ENCODE measurements around the gene C10orf143. TPM values are rescaled to one million over a fixed set of nuclear protein-coding genes. Genes with fewer than 3 reads are reported as not detected.

Gene C10orf143
- total RNA-seq, 4 donors from 2014 or later, result 2.4 to 22.1 (median 7.7) TPM; not detected in 1

DNA sequence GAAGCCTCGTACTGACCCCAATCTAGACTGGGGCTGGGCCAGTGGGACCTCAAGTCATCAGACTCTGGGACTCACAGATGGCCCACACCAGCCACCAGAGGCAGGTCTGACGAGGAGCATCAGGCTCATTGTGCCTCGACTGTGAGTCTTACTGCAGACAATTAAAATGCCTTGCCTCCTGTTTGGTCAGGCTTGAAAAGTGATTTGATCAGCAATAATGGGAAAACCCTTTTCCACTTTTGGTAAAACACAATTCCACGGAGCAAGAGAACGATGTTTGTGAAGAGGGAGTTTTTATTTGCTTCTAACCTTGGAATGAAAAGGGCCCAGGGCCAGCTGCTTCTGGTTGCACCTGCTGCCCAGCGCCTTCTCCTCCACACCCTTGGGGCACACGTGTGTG is 43.9 kb downstream of the C10orf143 start:
- H3K9me3 ChIP-seq, result no peaks in the 10 kb centered on the region
- no peak for DNase-seq
- no peaks in the 10 kb centered on the region for H3K27me3 ChIP-seq
- H3K4me1 ChIP-seq, result no peaks in the 10 kb centered on the region
- no peak for TF ChIP-seq POLR2A (IDR thresholded peaks at IDR 0.05)
- no peak overlapping the region for H3K4me3 ChIP-seq
- H3K36me3 ChIP-seq, result no peaks in the 10 kb centered on the region
- intact Hi-C loops (cut with DNase I; ENCODE audit: low total_unique reads), result no loop called here
- H3K27ac ChIP-seq, result no peak overlapping the region

GRCh38 chr10:130065251-130065650 is 45.4 kb downstream of the C10orf143 start:
- DNase-seq, result no peak
- H3K36me3 ChIP-seq, result no peaks in the 10 kb centered on the region
- no peaks in the 10 kb centered on the region for H3K9me3 ChIP-seq
- no peak overlapping the region for H3K4me3 ChIP-seq
- TF ChIP-seq POLR2A (IDR thresholded peaks at IDR 0.05) (no peak), CTCF (IDR thresholded peaks at IDR 0.05) (no peak)
- no peaks in the 10 kb centered on the region for H3K27me3 ChIP-seq
- no peaks in the 10 kb centered on the region for H3K4me1 ChIP-seq
- intact Hi-C loops (cut with DNase I; ENCODE audit: low total_unique reads), result no loop called here
- no peak overlapping the region for H3K27ac ChIP-seq

GRCh38 chr10:130064783-130065182 is 45.8 kb downstream of the C10orf143 start:
- no peak for DNase-seq

DNA sequence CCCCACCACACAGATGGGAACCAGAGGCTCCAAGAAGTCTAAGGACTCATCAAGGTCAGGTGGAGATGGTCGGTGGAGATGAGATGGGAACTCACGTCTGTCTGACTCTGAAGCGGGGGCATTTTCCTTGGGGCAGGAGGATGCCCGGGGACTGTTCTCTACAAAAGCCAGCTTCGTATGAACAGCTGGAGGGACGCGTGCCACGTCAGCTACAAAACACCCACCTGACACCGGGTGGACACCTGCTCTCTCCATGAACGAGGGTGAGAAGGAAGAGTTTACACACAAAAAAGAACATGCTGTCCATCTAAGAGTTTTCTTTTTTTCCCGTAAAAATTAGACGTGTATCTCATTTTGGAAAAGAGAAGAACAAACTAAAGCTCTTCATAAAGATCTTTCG is 47.7 kb downstream of the C10orf143 start:
- no peak for TF ChIP-seq POLR2A (IDR thresholded peaks at IDR 0.05)
- no peak for TF ChIP-seq CTCF (IDR thresholded peaks at IDR 0.05)
- Histone ChIP-seq H3K27ac (no peak overlapping the region), H3K36me3 (no peaks in the 10 kb centered on the region), H3K4me3 (no peak overlapping the region), H3K27me3 (no peaks in the 10 kb centered on the region), H3K4me1 (no peaks in the 10 kb centered on the region), H3K9me3 (no peaks in the 10 kb centered on the region)
- intact Hi-C loops (cut with DNase I; ENCODE audit: low total_unique reads), result no loop called here
- no peak for DNase-seq

More at GRCh38 chr10:130064783-130065182, 45.8 kb downstream of the C10orf143 start:
- no peaks in the 10 kb centered on the region for H3K9me3 ChIP-seq
- H3K4me3 ChIP-seq, result no peak overlapping the region
- TF ChIP-seq POLR2A (IDR thresholded peaks at IDR 0.05) (no peak), CTCF (IDR thresholded peaks at IDR 0.05) (no peak)
- no peaks in the 10 kb centered on the region for H3K27me3 ChIP-seq
- intact Hi-C loops (cut with DNase I; ENCODE audit: low total_unique reads), result no loop called here
- no peak overlapping the region for H3K27ac ChIP-seq
- no peaks in the 10 kb centered on the region for H3K36me3 ChIP-seq
- no peaks in the 10 kb centered on the region for H3K4me1 ChIP-seq

DNA sequence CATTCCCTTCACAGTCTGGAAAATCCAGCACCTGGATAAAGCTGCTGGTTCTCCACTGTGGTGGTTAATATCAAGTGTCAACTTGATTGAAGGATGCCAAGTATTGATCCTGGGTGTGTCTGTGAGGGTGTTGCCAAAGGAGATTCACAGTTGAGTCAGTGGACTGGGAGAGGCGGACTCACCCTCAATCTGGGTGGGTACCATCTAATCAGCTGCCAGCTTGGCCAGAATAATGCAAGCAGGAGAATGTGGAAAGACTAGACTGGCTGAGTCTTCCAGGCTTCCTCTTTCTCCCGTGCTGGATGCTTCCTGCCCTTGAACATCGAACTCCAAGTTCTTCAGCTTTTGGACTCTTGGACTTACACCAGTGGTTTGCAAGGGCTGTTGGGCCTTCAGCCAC is 48.4 kb downstream of the C10orf143 start:
- Histone ChIP-seq H3K9me3 (no peaks in the 10 kb centered on the region), H3K36me3 (no peaks in the 10 kb centered on the region), H3K4me3 (no peak overlapping the region), H3K27ac (no peak overlapping the region), H3K27me3 (no peaks in the 10 kb centered on the region), H3K4me1 (no peaks in the 10 kb centered on the region)
- intact Hi-C loops (cut with DNase I; ENCODE audit: low total_unique reads), result no loop called here
- TF ChIP-seq POLR2A (IDR thresholded peaks at IDR 0.05), result no peak
- TF ChIP-seq CTCF (IDR thresholded peaks at IDR 0.05), result no peak
- DNase-seq, result no peak

DNA sequence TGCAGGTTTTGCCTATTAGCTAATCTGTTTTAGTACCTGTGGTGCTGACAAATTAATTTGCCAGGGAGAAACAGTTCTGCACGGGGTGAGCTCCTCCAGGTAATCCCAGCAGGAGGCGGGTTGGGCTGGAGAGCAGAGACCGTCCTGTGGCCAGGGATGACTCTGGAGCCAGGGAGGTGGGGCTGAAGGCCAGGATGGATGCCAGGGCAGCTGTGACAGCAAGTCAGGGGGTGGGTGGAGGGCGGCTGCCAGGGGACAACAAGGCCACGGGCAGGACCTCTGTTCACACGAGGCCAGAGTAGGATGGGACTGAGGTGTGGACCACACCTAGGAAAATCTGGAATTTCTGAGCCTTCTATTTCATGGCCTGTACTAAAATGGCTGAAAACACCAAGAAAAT is 48.9 kb downstream of the C10orf143 start:
- Histone ChIP-seq H3K9me3 (no peaks in the 10 kb centered on the region), H3K27ac (no peak overlapping the region), H3K36me3 (no peaks in the 10 kb centered on the region), H3K4me3 (no peak overlapping the region), H3K4me1 (no peaks in the 10 kb centered on the region), H3K27me3 (no peaks in the 10 kb centered on the region)
- TF ChIP-seq CTCF (IDR thresholded peaks at IDR 0.05) (no peak), POLR2A (IDR thresholded peaks at IDR 0.05) (no peak)
- no peak for DNase-seq
- intact Hi-C loops (cut with DNase I; ENCODE audit: low total_unique reads), result no loop called here

Measured in uterus (tissue), 4 donors.